LNCAP (cell line): ENCODE measurements around the gene ATN1.

Experiments
- CTCF ChIP-seq: fragments of 450-650 bp; IDR thresholded peaks from 2 replicates; pipeline ENCODE4 v1.5.1; 2017; ENCODE audit warnings: mild to moderate bottlenecking

ATN1 gene

DNA sequence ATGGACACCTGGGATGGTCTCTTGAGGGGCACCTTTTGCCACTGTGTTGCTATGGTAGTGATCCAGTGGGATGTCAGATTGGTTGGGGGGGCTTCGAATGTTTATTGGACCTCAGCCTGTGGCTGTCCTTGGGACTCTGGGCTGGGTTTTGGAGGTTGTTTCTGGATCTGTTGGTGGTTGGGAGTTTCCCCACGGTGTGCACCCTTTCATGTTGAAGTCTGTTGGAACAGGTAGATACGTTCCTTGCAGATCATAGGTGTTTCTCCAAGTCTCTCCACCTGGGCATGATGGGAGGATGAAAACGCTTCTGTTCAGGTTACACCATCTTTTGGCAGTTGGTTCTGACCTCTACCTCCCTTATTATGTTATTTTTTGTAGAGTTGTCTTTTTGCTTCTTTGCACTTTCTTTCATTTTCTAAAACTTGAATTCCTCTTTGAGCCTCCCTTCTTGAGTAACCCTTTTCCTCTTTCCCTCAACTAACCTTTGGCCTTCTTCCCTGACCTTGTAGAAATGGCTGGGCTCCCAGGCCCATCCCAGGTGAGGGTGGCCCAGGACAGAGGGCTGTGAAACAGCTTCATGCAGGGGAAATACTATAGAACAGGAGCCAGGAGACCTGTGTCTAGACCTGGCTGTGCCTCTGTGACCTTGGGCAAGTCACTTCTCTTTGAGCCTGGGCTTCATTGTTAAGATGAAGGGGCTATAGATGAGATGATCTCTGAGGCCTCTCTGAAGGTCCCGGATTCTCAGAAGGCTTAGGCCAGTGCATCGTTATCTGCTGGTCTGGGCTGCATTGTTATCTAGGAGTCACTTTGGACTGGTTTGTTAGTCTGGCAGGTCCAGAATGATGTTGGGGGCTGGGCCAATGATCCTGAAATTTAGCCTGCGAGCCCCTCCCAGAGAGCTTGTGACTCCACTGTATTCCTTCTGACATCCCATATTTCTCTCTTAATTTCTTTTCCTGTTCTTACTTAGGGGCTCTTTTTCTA is 2.0 kb downstream of the ATN1 start:
- no peak for TF ChIP-seq CTCF

GRCh38 chr12:6932766-6933165 is 5.0 kb downstream of the ATN1 start:
- no peak for TF ChIP-seq CTCF

GRCh38 chr12:6934110-6934509 is 6.4 kb downstream of the ATN1 start:
- no peak for TF ChIP-seq CTCF

GRCh38 chr12:6935371-6936193 is 7.8 kb downstream of the ATN1 start:
- TF ChIP-seq CTCF: no peak

GRCh38 chr12:6936194-6936635 is 8.5 kb downstream of the ATN1 start:
- no peak for TF ChIP-seq CTCF

DNA sequence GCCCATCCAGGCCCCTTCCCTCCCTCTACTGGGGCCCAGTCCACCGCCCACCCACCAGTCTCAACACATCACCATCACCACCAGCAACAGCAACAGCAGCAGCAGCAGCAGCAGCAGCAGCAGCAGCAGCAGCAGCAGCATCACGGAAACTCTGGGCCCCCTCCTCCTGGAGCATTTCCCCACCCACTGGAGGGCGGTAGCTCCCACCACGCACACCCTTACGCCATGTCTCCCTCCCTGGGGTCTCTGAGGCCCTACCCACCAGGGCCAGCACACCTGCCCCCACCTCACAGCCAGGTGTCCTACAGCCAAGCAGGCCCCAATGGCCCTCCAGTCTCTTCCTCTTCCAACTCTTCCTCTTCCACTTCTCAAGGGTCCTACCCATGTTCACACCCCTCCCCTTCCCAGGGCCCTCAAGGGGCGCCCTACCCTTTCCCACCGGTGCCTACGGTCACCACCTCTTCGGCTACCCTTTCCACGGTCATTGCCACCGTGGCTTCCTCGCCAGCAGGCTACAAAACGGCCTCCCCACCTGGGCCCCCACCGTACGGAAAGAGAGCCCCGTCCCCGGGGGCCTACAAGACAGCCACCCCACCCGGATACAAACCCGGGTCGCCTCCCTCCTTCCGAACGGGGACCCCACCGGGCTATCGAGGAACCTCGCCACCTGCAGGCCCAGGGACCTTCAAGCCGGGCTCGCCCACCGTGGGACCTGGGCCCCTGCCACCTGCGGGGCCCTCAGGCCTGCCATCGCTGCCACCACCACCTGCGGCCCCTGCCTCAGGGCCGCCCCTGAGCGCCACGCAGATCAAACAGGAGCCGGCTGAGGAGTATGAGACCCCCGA is 9.1 kb downstream of the ATN1 start:
- TF ChIP-seq CTCF: no peak
